ENCODE measurements around the gene RAD9A.

Gene RAD9A

GRCh38 chr11:67429038-67429668 is 37.4 kb downstream of the RAD9A start:
- DNase-seq, result no peak

GRCh38 chr11:67429722-67430121 is 37.9 kb downstream of the RAD9A start:
- no peak for DNase-seq

GRCh38 chr11:67431346-67432249 is 39.8 kb downstream of the RAD9A start:
- no peak for DNase-seq

- no peak for DNase-seq
Measured at GRCh38 chr11:67432655-67433349, 41.0 kb downstream of the RAD9A start.

- no peak for DNase-seq
Measured at GRCh38 chr11:67433536-67434394, 42.0 kb downstream of the RAD9A start.

GRCh38 chr11:67434395-67434881 is 42.7 kb downstream of the RAD9A start:
- no peak for DNase-seq

- DNase-seq, result no peak
Measured at GRCh38 chr11:67435031-67435726, 43.4 kb downstream of the RAD9A start.

- DNase-seq, result no peak
Measured at GRCh38 chr11:67435727-67436458, 44.1 kb downstream of the RAD9A start.

GRCh38 chr11:67436459-67437081 is 44.8 kb downstream of the RAD9A start:
- DNase-seq, result no peak

GRCh38 chr11:67437082-67437808 is 45.5 kb downstream of the RAD9A start, which contains the start of gene PTPRCAP:
TSS of gene PTPRCAP (minus strand) at chr11:67437682. CDS start at chr11:67437619, 63 bp downstream.
- no peak for DNase-seq

- no peak for DNase-seq
Measured at GRCh38 chr11:67437809-67438157, 46.0 kb downstream of the RAD9A start.

GRCh38 chr11:67438158-67438902 is 46.5 kb downstream of the RAD9A start:
- DNase-seq, result no peak

GRCh38 chr11:67439321-67440228 is 47.8 kb downstream of the RAD9A start:
- no peak for DNase-seq

GRCh38 chr11:67440229-67441097 is 48.7 kb downstream of the RAD9A start:
- no peak for DNase-seq

- no peak for DNase-seq
Measured at GRCh38 chr11:67441098-67441563, 49.3 kb downstream of the RAD9A start.

- no peak for DNase-seq
Measured at GRCh38 chr11:67441731-67442351, 50.1 kb downstream of the RAD9A start.
